ENCODE results near the gene CPE.

- TF ChIP-seq CTCF (IDR thresholded peaks at IDR 0.05; ENCODE audit: low read depth, low read length, poor library complexity, severe bottlenecking): no peak
- TF ChIP-seq EZH2phosphoT487 (IDR thresholded peaks at IDR 0.05; ENCODE audit: borderline replicate concordance, low read length): no peak
These were observed 47.4 kb upstream of the CPE start for GRCh38 chr4:165331359-165331758.
